IMR-90 (cell line): ENCODE results near the gene FLT3LG. TPM values are rescaled to one million over a fixed set of nuclear protein-coding genes. Genes with fewer than 3 reads are reported as not detected.

Source experiments
- ATAC-seq: fragments of 200-7000 bp; cut with Tn5 transposase; 2 replicates; pipeline ENCODE4 v1.9.1; 2020; ENCODE audit warnings: low read depth, mild to moderate bottlenecking, moderate library complexity
- BruUV-seq: library from RNA; stranded (reverse); fragments of 400-500 nt; replicated peaks from 2 replicates; lab custom pipeline; 2021; lab: Mats Ljungman, UMichigan
- CTCF ChIA-PET: fragments of 300-600 bp; formaldehyde crosslinking; extraction: SDS; loops from one replicate; lab custom pipeline; 2021; ENCODE audit warnings: antibody characterized with exemption; lab: Yijun Ruan, JAX
- POLR2A ChIA-PET: fragments of 300-600 bp; sonication (Branson Sonifier 250); formaldehyde crosslinking; loops from one replicate; lab custom pipeline; 2022; ENCODE audit warnings: antibody characterized with exemption; ENCODE audit not compliant: unreplicated experiment; lab: Charles Lee
- DNase-seq: peaks from one replicate; pipeline ENCODE4 v3.0.0; 2013
- H2AFZ ChIP-seq: replicated peaks from 2 replicates; pipeline ENCODE3; 2013; ENCODE audit warnings: low read length, mild to moderate bottlenecking; ENCODE audit not compliant: poor library complexity
- H2AK5ac ChIP-seq: 2 replicates; pipeline ENCODE4 v1.6.1; 2013; ENCODE audit warnings: low read depth, low read length, inconsistent platforms
- H2AK9ac ChIP-seq: replicated peaks from 2 replicates; pipeline ENCODE3; 2013; ENCODE audit warnings: mild to moderate bottlenecking, low read depth, low read length, moderate library complexity; ENCODE audit not compliant: poor library complexity
- H2BK120ac ChIP-seq: 2 replicates; pipeline ENCODE4 v1.6.1; 2013; ENCODE audit warnings: low read depth, low read length, inconsistent platforms
- H2BK15ac ChIP-seq: 3 replicates; pipeline ENCODE4 v1.6.1; 2013; ENCODE audit warnings: low read depth, low read length, inconsistent platforms
- H2BK20ac ChIP-seq: 2 replicates; pipeline ENCODE4 v1.6.1; 2013; ENCODE audit warnings: low read depth, mild to moderate bottlenecking, inconsistent platforms, low read length, moderate library complexity
- H2BK5ac ChIP-seq: 2 replicates; pipeline ENCODE4 v1.6.1; 2013; ENCODE audit warnings: mild to moderate bottlenecking, low read depth, low read length, inconsistent platforms; ENCODE audit not compliant: poor library complexity, severe bottlenecking
- H3K14ac ChIP-seq: replicated peaks from 2 replicates; pipeline ENCODE4 v1.6.1; 2013; ENCODE audit warnings: low read depth, low read length, inconsistent platforms
- H3K18ac ChIP-seq: 2 replicates; pipeline ENCODE4 v1.6.1; 2013; ENCODE audit warnings: low read depth, low read length, control low read depth
- H3K23ac ChIP-seq: 2 replicates; pipeline ENCODE4 v1.6.1; 2013; ENCODE audit warnings: low read depth, low read length, inconsistent platforms
- H3K27ac ChIP-seq: 2 replicates; pipeline ENCODE4 v1.5.1; 2013; ENCODE audit warnings: mild to moderate bottlenecking, control low read depth, low read length; ENCODE audit not compliant: insufficient read depth
- H3K27me3 ChIP-seq: 2 replicates; pipeline ENCODE4 v1.6.1; 2013; ENCODE audit warnings: low read length; ENCODE audit not compliant: control insufficient read depth, insufficient read depth
- H3K36me3 ChIP-seq: 2 replicates; pipeline ENCODE4 v1.6.1; 2013; ENCODE audit warnings: low read length, mixed read lengths; ENCODE audit not compliant: control insufficient read depth, insufficient read depth
- H3K4ac ChIP-seq: 2 replicates; pipeline ENCODE4 v1.6.1; 2013; ENCODE audit warnings: low read depth, low read length, inconsistent platforms
- H3K4me1 ChIP-seq: 2 replicates; pipeline ENCODE4 v1.6.1; 2013; ENCODE audit warnings: low read length, mixed read lengths; ENCODE audit not compliant: control insufficient read depth, insufficient read depth
- H3K4me2 ChIP-seq: 2 replicates; pipeline ENCODE4 v1.6.1; 2013; ENCODE audit warnings: low read depth, mild to moderate bottlenecking, control low read depth, low read length, moderate library complexity
- H3K4me3 ChIP-seq: 2 replicates; pipeline ENCODE4 v1.5.1; 2013; ENCODE audit warnings: low read depth, mild to moderate bottlenecking, control low read depth, low read length, moderate library complexity; ENCODE audit not compliant: insufficient read depth
- H3K56ac ChIP-seq: 2 replicates; pipeline ENCODE4 v1.6.1; 2013; ENCODE audit warnings: low read length, inconsistent platforms; ENCODE audit not compliant: insufficient read depth; ENCODE audit errors: extremely low read depth
- H3K79me1 ChIP-seq, 2 experiments: 2 replicates each; pipeline ENCODE4 v1.6.1; 2013; ENCODE audit warnings: low read length in 2 of 2, inconsistent platforms in 1 of 2, low read depth in 1 of 2
- H3K9ac ChIP-seq: 2 replicates; pipeline ENCODE4 v1.6.1; 2013; ENCODE audit warnings: low read depth, low read length, control low read depth
- H3K9me1 ChIP-seq: 2 replicates; pipeline ENCODE4 v1.6.1; 2013; ENCODE audit warnings: low read length, inconsistent platforms; ENCODE audit not compliant: insufficient read depth
- H3K9me3 ChIP-seq: 2 replicates; pipeline ENCODE4 v1.6.1; 2013; ENCODE audit warnings: low read length; ENCODE audit not compliant: control insufficient read depth, insufficient read depth
- H4K20me1 ChIP-seq: 2 replicates; pipeline ENCODE4 v1.6.1; 2013; ENCODE audit warnings: low read length, inconsistent platforms; ENCODE audit not compliant: insufficient read depth
- H4K5ac ChIP-seq: 2 replicates; pipeline ENCODE4 v1.6.1; 2013; ENCODE audit warnings: mild to moderate bottlenecking, low read depth, low read length, control low read depth
- H4K8ac ChIP-seq, 2 experiments: 2 replicates each; pipeline ENCODE4 v1.6.1; 2013; ENCODE audit warnings: low read depth in 2 of 2, low read length in 2 of 2, control low read depth in 1 of 2, inconsistent platforms in 1 of 2
- H4K91ac ChIP-seq: 2 replicates; pipeline ENCODE4 v1.6.1; 2013; ENCODE audit warnings: low read depth, low read length, inconsistent platforms; ENCODE audit not compliant: insufficient read depth
- BHLHE40 ChIP-seq: fragments of 150-350 bp; IDR thresholded peaks from 2 replicates; pipeline ENCODE4 v1.6.1; 2016; ENCODE audit warnings: mild to moderate bottlenecking, low read depth, low read length
- CEBPB ChIP-seq: IDR thresholded peaks from 2 replicates; pipeline ENCODE4 v1.6.1; 2012; ENCODE audit warnings: low read depth, low read length, improper control_type of control experiment
- CHD1 ChIP-seq: IDR thresholded peaks from 2 replicates; pipeline ENCODE4 v1.6.1; 2012; ENCODE audit warnings: low read depth, low read length, improper control_type of control experiment
- FOS ChIP-seq: fragments of 150-350 bp; IDR thresholded peaks from 2 replicates; pipeline ENCODE4 v1.6.1; 2016; ENCODE audit warnings: low read depth, low read length
- MAZ ChIP-seq: IDR thresholded peaks from 2 replicates; pipeline ENCODE4 v1.6.1; 2012; ENCODE audit warnings: low read depth, mild to moderate bottlenecking, low read length, improper control_type of control experiment, moderate library complexity, borderline replicate concordance
- MXI1 ChIP-seq: IDR thresholded peaks from 2 replicates; pipeline ENCODE4 v1.6.1; 2012; ENCODE audit warnings: low read depth, mild to moderate bottlenecking, low read length, moderate library complexity, borderline replicate concordance
- NFE2L2 ChIP-seq: fragments of 150-350 bp; IDR thresholded peaks from 2 replicates; pipeline ENCODE4 v1.6.1; 2016; ENCODE audit warnings: low read depth, mild to moderate bottlenecking, low read length
- POLR2A ChIP-seq: IDR thresholded peaks from 2 replicates; pipeline ENCODE4 v1.6.1; 2012; ENCODE audit warnings: mild to moderate bottlenecking, low read depth, low read length
- RAD21 ChIP-seq: IDR thresholded peaks from 2 replicates; pipeline ENCODE4 v1.6.1; 2012; ENCODE audit warnings: low read length, improper control_type of control experiment
- RCOR1 ChIP-seq: IDR thresholded peaks from 2 replicates; pipeline ENCODE4 v1.6.1; 2012; ENCODE audit warnings: mild to moderate bottlenecking, low read length, improper control_type of control experiment; ENCODE audit not compliant: insufficient replicate concordance
- RFX5 ChIP-seq: IDR thresholded peaks from 2 replicates; pipeline ENCODE4 v1.8.0; 2012; ENCODE audit warnings: low read depth, mild to moderate bottlenecking, low read length, moderate library complexity
- SMC3 ChIP-seq: fragments of 150-350 bp; IDR thresholded peaks from 2 replicates; pipeline ENCODE4 v1.6.1; 2016; ENCODE audit warnings: low read depth, mild to moderate bottlenecking, antibody characterized with exemption, low read length, moderate library complexity
- WGBS, 2 experiments: methylation state at CpG; one replicate each; pipeline versions ENCODE4 v1.1.5 to v1.1.7; 2013; ENCODE audit warnings: missing lambda C conversion rate in 2 of 2; ENCODE audit not compliant: insufficient read length in 1 of 2; ENCODE audit errors: extremely low coverage in 2 of 2; 5-methylcytosine and 5-hydroxymethylcytosine counted together
- dilution Hi-C: fragments of 300-500 bp; cut with HindIII; formaldehyde crosslinking; loops from one replicate; pipeline ENCODE4 v1.14.3; 2018; ENCODE audit warnings: low sequenced_read_pairs; ENCODE audit not compliant: unreplicated experiment
- in situ Hi-C: fragments of 300-500 bp; cut with MboI; formaldehyde crosslinking; loops from 3 replicates; pipeline ENCODE4 v1.14.3; 2019; ENCODE audit warnings: low sequenced_read_pairs, inconsistent platforms, mixed read lengths
- intact Hi-C: fragments of 100-400 bp; cut with micrococcal nuclease; formaldehyde crosslinking; loops from 2 replicates; pipeline ENCODE4 v1.10.0; 2022
- polyA plus RNA-seq, 3 experiments: library from polyadenylated mRNA; depleted of rRNA; stranded (reverse); fragments of >200 nt; gene quantifications; 2 replicates each; pipeline ENCODE4 v1.2.3, GENCODE V29; 2012; ENCODE audit warnings: low replicate concordance in 1 of 3
- total RNA-seq: library from RNA; depleted of rRNA; stranded (reverse); fragments of >200 nt; gene quantifications from 2 replicates; pipeline ENCODE4 v1.2.3, GENCODE V29; 2012
- TF ChIP-seq, protein P1 (sequence below): conservative IDR thresholded peaks from 2 replicates; pipeline ENCODE4 v1.5.1; 2012; ENCODE audit warnings: mild to moderate bottlenecking, low read depth, low read length, improper control_type of control experiment
- TF ChIP-seq, protein P2 (sequence below): fragments of 150-350 bp; IDR thresholded peaks from 2 replicates; pipeline ENCODE4 v1.6.1; 2017; ENCODE audit warnings: mild to moderate bottlenecking, antibody characterized with exemption, low read length, low read depth
- TF ChIP-seq, protein P3 (sequence below): fragments of 150-350 bp; IDR thresholded peaks from 2 replicates; pipeline ENCODE4 v1.6.1; 2016; ENCODE audit warnings: low read depth, mild to moderate bottlenecking, low read length, moderate library complexity, borderline replicate concordance

Gene FLT3LG
- total and polyA plus RNA-seq, 2 of the 4 experiments (the other 2 are of a cell fraction) = 0.90 to 8.3 TPM

DNA sequence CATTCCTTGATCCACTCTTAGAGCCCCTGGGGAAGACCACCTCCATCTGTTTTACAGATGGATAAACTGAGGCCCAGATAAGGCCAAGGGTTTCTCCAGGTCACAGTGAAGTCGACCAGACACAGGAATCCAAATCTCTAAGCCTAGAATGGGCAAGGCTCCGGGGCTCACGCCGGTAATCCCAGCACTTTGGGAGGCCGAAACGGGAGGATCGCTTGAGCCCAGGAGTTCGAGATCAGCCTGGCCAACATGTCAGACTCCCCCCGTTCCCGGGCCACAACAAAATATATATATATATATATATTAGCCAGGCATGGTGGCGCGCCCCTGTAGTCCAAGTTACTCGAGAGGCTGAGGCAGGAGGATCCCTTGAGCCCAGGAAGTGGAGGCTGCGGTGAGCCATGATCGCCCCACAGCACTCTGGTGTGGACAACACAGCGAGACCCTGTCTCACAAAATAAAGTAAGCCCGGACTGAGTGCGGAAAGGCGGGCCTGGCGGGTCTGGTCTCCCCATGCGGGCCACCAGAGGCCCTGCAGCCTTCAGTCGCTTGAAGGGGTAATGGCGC lies 12.8 kb downstream of the FLT3LG start:
- Histone ChIP-seq H2AFZ (peak overlapping the region; percentile 97), H2BK20ac (no peak overlapping the region), H3K4me2 (no peak overlapping the region), H3K23ac (no peak overlapping the region), H2BK5ac (peak overlapping the region; percentile 78), H4K20me1 (peaks cover 44% of the 10 kb centered on the region), H2AK9ac (peak overlapping the region; percentile 97), H3K36me3 (peaks cover 34% of the 10 kb centered on the region), H3K9me3 (no peaks in the 10 kb centered on the region), H3K9ac (no peak overlapping the region), H4K5ac (peak overlapping the region; percentile 94), H3K27ac (peak overlapping the region; percentile 64), H3K9me1 (peaks cover 5% of the 10 kb centered on the region), H3K4me1 (peaks cover 7% of the 10 kb centered on the region), H3K18ac (no peak overlapping the region), H3K14ac (0 out of 2 replicates have a peak overlapping the region, but pooled peaks have one; percentile 49), H3K4ac (peak overlapping the region; percentile 90), H2BK15ac (no peak overlapping the region; the same call in 2 of the 3 replicates), H2AK5ac (peak overlapping the region; percentile 89), H3K56ac (no peak overlapping the region), H2BK120ac (peak overlapping the region; percentile 53; the same call in 1 of the 2 replicates), H4K91ac (peak overlapping the region; percentile 77), H3K79me1 (peaks cover 11 to 31% of the 10 kb centered on the region in 2 experiments), H4K8ac (peak overlapping the region; percentile 64 to 98), H3K4me3 (no peak overlapping the region), H3K27me3 (no peaks in the 10 kb centered on the region)
- ChIA-PET POLR2A (interaction anchor here (0.7 kb wide), 1 partner anchor 11 kb away, joined by 4 read pairs; no protein-coding TSS in a partner anchor), CTCF (no interaction called here)
- BruUV-seq = no TSS peak
- 21% methylated on average over 8 of the region's 23 CpGs; no CpG with 5 or more reads in 1 of the 2 experiments for WGBS, 2 experiments
- no peak for DNase-seq
- dilution Hi-C loops = no loop called here
- ATAC-seq = no peak
- intact Hi-C loops = loop anchor here (1.0 kb wide), 1 partner anchor 10 kb away; the partner anchor contains the start of gene RPS11
- in situ Hi-C loops = no loop called here
- TF ChIP-seq RAD21 (no peak), RFX5 (no peak), RCOR1 (no peak), CHD1 (no peak), CEBPB (no peak), MAZ (no peak), MXI1 (no peak), FOS (no peak), BHLHE40 (no peak), POLR2A (no peak), SMC3 (no peak), NFE2L2 (no peak)
- TF ChIP-seq, protein P1, sequence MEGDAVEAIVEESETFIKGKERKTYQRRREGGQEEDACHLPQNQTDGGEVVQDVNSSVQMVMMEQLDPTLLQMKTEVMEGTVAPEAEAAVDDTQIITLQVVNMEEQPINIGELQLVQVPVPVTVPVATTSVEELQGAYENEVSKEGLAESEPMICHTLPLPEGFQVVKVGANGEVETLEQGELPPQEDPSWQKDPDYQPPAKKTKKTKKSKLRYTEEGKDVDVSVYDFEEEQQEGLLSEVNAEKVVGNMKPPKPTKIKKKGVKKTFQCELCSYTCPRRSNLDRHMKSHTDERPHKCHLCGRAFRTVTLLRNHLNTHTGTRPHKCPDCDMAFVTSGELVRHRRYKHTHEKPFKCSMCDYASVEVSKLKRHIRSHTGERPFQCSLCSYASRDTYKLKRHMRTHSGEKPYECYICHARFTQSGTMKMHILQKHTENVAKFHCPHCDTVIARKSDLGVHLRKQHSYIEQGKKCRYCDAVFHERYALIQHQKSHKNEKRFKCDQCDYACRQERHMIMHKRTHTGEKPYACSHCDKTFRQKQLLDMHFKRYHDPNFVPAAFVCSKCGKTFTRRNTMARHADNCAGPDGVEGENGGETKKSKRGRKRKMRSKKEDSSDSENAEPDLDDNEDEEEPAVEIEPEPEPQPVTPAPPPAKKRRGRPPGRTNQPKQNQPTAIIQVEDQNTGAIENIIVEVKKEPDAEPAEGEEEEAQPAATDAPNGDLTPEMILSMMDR = no peak
- TF ChIP-seq, protein P2, sequence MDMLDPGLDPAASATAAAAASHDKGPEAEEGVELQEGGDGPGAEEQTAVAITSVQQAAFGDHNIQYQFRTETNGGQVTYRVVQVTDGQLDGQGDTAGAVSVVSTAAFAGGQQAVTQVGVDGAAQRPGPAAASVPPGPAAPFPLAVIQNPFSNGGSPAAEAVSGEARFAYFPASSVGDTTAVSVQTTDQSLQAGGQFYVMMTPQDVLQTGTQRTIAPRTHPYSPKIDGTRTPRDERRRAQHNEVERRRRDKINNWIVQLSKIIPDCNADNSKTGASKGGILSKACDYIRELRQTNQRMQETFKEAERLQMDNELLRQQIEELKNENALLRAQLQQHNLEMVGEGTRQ = no peak
- TF ChIP-seq, protein P3, sequence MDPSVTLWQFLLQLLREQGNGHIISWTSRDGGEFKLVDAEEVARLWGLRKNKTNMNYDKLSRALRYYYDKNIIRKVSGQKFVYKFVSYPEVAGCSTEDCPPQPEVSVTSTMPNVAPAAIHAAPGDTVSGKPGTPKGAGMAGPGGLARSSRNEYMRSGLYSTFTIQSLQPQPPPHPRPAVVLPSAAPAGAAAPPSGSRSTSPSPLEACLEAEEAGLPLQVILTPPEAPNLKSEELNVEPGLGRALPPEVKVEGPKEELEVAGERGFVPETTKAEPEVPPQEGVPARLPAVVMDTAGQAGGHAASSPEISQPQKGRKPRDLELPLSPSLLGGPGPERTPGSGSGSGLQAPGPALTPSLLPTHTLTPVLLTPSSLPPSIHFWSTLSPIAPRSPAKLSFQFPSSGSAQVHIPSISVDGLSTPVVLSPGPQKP = no peak
